Epidermal melanocyte (primary cell): ENCODE data around the gene ACAT2.
"Not testable (repeated sequence)": the region's sequence is repeated elsewhere in the genome, so short reads cannot be mapped to it uniquely, and the experiment has no call there.

ENCODE experiments used
- DNase-seq: peaks from one replicate; pipeline ENCODE4 v3.0.0; 2011; ENCODE audit warnings: low spot score; ENCODE audit not compliant: insufficient read length

Gene ACAT2

DNA sequence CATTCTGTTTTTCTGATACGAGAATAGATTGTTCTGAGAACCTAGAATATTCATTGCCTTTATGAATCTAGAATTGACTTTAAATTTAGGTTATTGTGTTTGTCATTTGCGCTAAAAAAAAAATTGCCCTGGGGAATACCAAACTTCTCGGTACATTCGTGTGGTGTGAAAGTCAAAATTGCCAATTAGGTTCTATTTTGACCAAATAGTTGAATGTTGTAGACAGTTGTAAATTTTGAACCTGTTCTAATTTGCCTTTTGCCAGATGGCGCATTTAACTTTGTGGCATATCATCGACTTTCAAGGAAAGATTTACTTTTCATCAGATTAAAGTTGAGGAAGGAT, 31.5 kb upstream of the ACAT2 start:
- no peak for DNase-seq

- DNase-seq = not testable (repeated sequence)
Observed at GRCh38 chr6:159732550-159732949, 29.3 kb upstream of the ACAT2 start.

GRCh38 chr6:159733395-159733794, 28.4 kb upstream of the ACAT2 start:
- not testable (repeated sequence) for DNase-seq

- no peak for DNase-seq
Observed at GRCh38 chr6:159736908-159737307, 24.9 kb upstream of the ACAT2 start.

DNA sequence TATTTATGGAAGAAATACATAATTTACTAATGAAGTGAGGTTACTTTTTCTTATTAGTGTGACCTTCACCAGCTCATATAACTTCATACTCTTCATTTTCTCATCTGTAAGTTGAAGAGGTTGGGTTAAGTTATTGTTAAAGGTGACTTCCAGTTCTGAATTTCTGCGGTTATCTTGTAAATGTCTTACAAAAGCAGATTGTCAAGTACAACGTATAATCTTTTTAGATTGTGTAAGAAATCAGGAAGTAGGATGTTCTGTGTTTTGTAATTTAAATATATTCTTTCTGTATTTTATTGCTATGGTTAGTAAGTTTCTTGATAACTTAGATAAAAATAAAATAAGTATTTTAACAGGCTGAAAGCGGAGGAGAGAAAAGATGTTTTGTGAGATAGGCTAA, 22.5 kb upstream of the ACAT2 start:
- DNase-seq = no peak

GRCh38 chr6:159742165-159742564, 19.7 kb upstream of the ACAT2 start:
- no peak for DNase-seq

DNA sequence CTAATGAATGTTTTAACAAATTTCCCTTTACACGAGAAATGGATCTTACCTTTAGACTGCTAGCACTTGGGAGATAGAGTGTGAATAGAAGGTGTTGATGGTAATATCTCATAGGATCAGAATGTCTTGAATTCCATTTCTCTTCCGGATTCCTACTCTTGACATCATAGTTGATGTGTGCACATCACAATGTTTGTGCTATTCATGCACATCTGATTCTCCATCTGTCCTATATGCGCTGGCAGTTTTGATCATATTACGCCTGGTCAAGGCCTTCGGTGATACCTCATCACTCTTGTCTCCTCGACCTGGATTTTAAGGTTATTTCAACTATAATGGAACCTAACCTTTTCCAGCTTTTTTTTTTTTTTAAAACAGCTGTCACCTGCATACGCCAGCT, 16.8 kb upstream of the ACAT2 start:
- DNase-seq = no peak

DNA sequence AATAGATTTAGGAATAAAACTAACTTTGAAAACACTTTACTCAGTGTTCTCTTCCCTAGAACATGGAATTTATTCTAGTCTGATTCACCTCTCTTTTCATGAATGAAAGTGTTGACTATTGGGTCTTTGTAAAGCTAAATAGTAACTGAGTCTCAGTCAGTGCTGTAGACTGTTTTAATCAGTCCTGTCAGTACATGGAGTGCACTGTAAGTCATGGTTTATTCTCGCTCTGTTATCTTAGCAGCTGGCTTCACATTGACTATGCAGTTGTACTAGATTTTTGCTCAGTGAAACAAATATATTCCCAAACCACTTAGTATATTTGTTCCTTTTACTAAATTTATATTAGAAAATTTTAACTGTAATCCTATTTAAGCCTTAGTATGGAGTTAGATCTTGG, 15.1 kb upstream of the ACAT2 start:
- DNase-seq = no peak

DNA sequence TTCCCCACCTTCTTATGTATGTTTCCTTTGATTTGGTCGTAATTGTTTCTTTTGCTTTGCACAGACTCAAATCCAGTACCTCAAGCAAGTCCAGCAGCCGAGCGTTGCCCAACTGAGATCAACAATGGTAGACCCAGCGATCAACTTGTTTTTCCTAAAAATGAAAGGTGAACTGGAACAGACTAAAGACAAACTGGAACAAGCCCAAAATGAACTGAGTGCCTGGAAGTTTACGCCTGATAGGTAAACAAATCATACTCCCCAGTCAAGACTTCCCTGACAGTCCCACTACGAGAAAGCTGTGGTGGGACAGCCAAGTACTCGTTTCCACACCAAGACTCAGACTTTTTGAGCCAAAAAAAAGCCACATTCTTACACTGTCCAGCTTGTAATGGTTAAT, 13.7 kb upstream of the ACAT2 start:
- DNase-seq = not testable (repeated sequence)

- no peak for DNase-seq
Observed at GRCh38 chr6:159751448-159751847, 10.4 kb upstream of the ACAT2 start.

DNA sequence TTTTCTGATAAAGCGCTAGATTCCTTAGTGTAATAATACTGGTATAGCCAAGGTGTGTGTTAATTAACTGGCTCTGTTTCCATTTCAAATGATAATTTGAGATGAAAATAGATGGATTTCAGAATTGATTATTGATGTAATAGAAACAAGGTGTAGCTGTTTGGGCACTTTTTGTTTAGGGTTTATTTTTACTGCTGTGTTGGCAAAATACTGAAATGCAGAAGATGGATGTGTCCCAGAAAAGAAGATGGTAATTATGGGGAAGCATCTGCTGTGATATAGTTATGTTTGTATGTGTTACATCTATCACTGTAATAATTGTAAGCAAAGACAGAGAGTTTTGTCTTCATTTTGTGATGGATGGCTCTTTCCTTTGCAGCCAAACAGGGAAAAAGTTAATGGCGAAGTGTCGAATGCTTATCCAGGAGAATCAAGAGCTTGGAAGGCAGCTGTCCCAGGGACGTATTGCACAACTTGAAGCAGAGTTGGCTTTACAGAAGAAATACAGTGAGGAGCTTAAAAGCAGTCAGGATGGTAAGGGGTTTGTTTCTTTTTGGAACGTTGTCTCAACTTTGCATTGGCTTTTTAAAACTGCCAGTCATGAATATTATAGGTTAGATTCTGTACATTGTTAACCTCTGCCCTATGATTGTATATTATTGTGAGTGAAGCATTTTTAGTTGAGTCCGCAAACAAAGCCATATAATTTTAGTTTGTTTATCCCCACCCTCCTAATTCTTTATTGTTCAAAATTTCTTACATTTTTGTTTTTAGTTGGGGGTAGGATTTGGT, 8.6 kb upstream of the ACAT2 start:
- no peak for DNase-seq

DNA sequence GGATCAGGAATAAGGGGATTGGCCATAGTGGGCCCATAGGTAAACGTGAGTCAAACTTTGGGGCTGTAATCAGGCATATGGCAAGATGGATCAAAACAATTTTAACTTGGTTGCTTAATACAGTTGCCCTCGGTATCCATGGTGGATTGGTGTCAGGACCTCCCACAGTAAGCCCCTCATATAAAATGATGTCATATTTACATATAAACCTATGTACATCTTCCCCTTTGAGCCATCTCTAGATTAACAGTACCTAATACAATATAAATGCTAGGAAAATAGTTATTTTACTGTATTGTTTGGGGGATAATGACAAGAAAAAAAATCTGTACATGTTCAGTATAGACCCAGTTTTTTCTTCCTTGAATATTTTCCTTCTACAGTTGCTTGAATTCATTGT, 7.4 kb upstream of the ACAT2 start:
- no peak for DNase-seq

GRCh38 chr6:159754959-159755914, 6.6 kb upstream of the ACAT2 start:
- DNase-seq = no peak

DNA sequence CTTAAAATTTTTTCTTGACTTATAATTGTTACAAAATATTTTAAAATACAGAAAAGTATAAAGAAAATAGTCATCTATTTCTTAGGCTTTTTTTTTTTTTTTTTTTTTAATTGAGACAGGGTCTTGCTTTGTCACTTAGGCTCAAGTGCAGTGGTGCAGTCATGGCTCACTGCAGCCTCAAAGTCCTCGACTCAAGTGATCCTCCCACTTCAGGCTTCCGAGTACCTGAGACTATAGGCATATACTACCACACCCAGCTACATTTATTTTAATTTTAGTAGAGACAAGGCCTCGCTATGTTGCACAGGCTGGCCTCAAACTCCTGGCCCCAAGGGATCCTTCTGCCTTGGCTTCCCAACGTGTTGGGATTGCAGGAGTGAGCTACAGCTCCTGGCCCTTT, 5.3 kb upstream of the ACAT2 start:
- DNase-seq = no peak

DNA sequence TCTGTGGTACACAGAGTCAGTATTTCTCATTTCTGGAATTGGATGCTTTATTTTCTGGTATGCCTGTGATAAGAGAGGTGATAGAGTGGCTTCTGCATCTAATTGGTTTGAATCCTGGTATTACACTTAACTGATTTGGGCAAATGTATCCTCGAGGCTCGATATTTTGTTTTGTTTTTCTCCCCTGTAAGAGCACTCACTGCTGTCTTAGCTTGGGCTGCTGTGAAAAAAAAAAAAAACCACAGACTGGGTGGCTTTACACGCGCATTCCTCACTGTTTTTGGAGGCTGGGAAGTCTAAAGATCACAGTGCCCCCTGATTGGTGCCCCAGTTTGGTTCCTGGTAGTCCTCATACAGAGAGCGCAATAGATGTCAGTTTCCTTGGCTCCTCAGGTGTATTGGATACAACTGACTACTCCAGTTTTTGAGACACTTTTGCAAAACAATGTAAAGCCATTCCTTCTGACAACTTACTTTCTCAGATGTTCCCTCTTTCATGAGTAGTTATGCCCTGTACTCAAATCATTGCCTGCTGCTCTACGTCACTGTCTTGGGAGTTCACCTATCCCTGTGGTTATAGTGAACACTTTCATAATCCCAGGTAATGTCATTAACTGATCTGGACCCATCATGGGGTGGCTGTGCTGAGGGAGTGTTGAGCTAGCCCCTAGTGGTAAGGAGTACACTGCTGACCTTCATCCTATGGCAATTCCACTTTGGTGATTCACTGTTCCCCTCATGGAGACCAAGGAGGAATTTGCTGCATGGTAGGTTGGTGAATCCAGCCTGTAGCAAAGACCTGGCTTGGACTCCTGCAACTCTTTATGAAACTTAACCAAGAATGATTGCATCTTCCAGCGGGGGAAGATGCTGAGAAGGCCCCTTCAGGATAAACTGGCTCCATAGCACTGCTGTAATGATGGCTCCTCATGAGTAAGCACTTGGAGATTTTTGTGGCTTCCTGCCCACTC, 3.5 kb upstream of the ACAT2 start:
- DNase-seq = no peak

DNA sequence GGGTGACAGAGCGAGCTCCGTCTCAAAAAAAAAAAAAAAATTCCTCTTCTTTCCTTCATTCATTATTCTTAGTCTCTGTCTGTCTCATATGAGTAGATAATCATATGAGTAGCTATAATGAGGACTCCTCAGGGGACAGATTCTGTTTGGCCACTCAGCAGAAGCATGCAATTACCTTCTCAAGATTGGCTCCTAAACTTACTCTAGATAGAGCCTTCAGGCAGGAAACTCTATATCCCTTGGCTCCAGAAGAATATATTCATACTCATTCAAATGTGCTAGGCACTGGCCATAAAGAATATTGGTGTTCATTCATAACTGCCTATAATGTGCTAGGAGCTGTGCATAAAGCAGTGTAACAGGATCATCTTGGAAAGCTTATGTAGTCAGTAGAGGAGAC, 2.2 kb upstream of the ACAT2 start:
- DNase-seq = no peak

DNA sequence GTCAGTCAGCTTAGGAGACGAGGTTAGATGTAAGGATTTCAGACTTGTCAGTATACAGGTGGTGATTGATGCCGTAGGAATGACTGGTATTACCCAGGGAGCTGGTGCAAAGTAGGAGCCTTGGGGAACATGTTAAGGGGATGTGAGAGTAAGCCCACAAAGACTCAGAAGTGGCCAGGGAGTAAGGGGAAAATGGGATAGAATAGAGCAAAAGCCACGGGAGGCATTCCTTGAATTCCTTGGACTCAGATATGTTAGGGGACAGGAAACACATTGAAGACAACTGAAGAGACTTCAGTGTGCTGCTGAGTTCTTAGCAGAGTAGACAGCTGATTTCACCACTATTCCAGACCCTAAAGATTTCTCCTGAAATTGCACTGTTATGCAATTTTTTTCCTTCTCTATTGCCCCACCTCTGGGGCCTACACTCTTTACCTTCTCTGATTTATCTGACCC, 1.2 kb upstream of the ACAT2 start:
- DNase-seq = no peak

DNA sequence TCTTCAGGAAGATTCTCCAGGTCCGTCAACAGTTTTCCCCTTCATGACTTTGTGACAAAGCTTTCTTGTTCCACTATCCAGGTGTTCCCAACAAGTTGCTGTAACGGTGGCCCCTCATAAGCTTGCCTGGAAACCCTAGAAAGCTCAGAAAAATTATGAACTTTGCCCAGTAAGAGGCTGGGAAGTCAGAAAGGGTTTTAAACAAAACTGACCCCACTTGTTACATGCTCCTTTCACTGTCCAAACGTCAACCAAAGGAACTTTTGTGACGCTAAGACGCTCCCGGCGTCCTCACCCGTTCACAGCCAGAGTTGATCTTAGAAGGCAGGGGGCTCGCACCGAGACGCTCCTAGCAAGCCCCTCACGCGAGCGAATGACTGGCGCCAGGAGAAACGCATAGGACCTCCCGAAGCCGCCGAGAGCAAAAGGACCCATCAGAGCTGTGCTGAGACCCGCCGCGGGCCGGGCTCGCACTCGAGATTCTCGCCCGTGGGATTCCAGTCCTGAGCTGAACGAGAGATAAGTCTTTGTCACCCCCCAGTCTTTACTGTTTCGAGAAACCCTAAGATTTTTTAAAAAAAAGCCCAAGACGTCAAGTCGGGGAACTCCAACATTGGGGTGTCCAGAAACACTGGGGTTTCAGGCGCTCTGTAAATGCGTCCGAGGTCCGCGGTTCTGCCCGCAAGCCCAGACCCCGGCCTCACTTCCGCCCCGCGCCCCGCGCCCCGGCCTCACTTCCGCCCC, 544 bp upstream of the ACAT2 start:
- DNase-seq = no peak

DNA sequence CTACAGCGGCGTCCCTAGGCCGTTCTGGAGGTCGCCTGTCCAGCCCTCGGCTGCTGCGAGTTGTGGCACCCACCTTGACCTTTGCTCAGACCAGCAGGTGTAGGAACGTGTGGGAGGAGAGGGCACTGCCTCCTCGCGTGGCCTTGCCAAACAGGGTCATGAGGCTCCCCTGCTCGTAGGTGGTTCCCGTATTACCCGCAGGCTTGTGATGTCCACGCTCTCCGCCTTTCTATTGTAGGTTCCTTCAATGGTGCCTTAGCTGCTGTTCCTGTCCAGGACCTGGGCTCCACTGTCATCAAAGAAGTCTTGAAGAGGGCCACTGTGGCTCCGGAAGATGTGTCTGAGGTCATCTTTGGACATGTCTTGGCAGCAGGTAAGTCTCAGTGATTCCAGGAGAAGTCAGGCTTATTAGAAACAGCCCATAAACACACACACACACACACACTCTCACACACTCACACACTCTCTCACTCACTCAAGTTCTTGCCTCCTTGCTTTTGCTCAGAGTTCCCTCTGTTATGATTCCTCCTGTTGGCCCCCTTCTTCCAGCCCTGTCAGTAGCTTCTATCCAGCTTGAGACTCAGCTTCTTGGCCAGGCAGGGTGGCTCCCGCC, 942 bp downstream of the ACAT2 start:
- DNase-seq = no peak

GRCh38 chr6:159766906-159767305, 5.1 kb downstream of the ACAT2 start:
- no peak for DNase-seq
